Thyroid gland (tissue), 4 donors: Measurements from ENCODE around the gene EHBP1L1.

Experiments
- POLR2A ChIP-seq, 2 donors: fragments of 450-650 bp; IDR thresholded peaks; one replicate each; pipeline ENCODE4 v1.6.1; 2017; ENCODE audit warnings: antibody characterized with exemption in 2 of 2, mild to moderate bottlenecking in 2 of 2, moderate library complexity in 1 of 2
- TF ChIP-seq, protein P1 (sequence below), 6 experiments: fragments of 200-600 bp in 3 of 6; fragments of 450-650 bp in 3 of 6; sonication (generic) in 3 of 6; IDR thresholded peaks; one replicate each; pipeline ENCODE4 v1.5.1; 2016 to 2019; ENCODE audit warnings: antibody characterized with exemption in 6 of 6, mild to moderate bottlenecking in 2 of 6, inconsistent platforms in 1 of 6, moderate library complexity in 1 of 6

DNA sequence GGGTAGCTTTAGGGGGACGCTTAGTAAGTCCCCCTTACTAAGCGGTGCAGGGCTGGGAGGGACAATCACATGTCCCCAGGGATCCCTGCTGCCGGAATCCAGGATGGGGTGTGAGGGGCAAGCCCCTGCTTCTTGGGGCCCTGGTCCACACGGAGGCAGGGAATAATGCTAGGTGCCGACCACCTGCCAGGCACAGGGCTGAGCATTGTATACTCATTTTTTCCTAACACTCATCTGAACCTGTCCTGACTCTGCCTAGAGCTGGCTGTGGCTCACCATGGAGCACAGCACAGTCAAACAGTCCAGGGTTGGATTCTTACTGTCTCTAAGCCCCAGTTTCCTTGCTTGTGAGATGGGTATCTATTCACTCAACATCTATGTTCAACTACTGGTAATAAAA lies 16.3 kb upstream of the EHBP1L1 start:
- TF ChIP-seq, protein P1, sequence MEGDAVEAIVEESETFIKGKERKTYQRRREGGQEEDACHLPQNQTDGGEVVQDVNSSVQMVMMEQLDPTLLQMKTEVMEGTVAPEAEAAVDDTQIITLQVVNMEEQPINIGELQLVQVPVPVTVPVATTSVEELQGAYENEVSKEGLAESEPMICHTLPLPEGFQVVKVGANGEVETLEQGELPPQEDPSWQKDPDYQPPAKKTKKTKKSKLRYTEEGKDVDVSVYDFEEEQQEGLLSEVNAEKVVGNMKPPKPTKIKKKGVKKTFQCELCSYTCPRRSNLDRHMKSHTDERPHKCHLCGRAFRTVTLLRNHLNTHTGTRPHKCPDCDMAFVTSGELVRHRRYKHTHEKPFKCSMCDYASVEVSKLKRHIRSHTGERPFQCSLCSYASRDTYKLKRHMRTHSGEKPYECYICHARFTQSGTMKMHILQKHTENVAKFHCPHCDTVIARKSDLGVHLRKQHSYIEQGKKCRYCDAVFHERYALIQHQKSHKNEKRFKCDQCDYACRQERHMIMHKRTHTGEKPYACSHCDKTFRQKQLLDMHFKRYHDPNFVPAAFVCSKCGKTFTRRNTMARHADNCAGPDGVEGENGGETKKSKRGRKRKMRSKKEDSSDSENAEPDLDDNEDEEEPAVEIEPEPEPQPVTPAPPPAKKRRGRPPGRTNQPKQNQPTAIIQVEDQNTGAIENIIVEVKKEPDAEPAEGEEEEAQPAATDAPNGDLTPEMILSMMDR (IDR thresholded peaks at IDR 0.05): no peak
- no peak for TF ChIP-seq POLR2A (IDR thresholded peaks at IDR 0.05)
